Naive B cell (primary cell): ENCODE data around the gene ROCK2. TPM values are rescaled to one million over a fixed set of nuclear protein-coding genes. Genes with fewer than 3 reads are reported as not detected.
"Not testable (repeated sequence)": the region's sequence is repeated elsewhere in the genome, so short reads cannot be mapped to it uniquely, and the experiment has no call there.

Experiments used
- ATAC-seq, 2 donors: fragments of 150-1000 bp; cut with Tn5 transposase; 2 replicates each; pipeline ENCODE4 v1.10.0; 2021; ENCODE audit warnings: low read depth in 2 of 2, mild to moderate bottlenecking in 2 of 2, moderate library complexity in 2 of 2
- DNase-seq: peaks from one replicate; pipeline ENCODE4 v3.0.0; 2022
- H3K27ac Mint-ChIP-seq, 6 donors: one replicate each; pipeline ENCODE4 v1.8.0; 2020 to 2022; ENCODE audit warnings: mild to moderate bottlenecking in 6 of 6, mixed read lengths in 6 of 6, moderate library complexity in 5 of 6, inconsistent platforms in 2 of 6
- H3K27me3 Mint-ChIP-seq, 3 donors: one replicate each; pipeline ENCODE4 v1.8.0; 2021 to 2022; ENCODE audit warnings: mixed read lengths in 3 of 3, mild to moderate bottlenecking in 1 of 3
- H3K36me3 Mint-ChIP-seq, 2 donors: one replicate each; pipeline ENCODE4 v1.8.0; 2020 to 2022; ENCODE audit warnings: mixed read lengths in 2 of 2, inconsistent platforms in 1 of 2, mild to moderate bottlenecking in 1 of 2
- H3K4me1 Mint-ChIP-seq, 3 donors: one replicate each; pipeline ENCODE4 v1.8.0; 2020 to 2022; ENCODE audit warnings: mixed read lengths in 3 of 3, inconsistent platforms in 1 of 3, mild to moderate bottlenecking in 1 of 3, moderate library complexity in 1 of 3
- H3K4me3 Mint-ChIP-seq, 8 donors: one replicate each; pipeline ENCODE4 v1.8.0; 2020 to 2022; ENCODE audit warnings: mild to moderate bottlenecking in 8 of 8, mixed read lengths in 8 of 8, moderate library complexity in 8 of 8, inconsistent platforms in 2 of 8
- H3K9me3 Mint-ChIP-seq, 7 donors: one replicate each; pipeline ENCODE4 v1.8.0; 2020 to 2022; ENCODE audit warnings: mixed read lengths in 7 of 7, mild to moderate bottlenecking in 5 of 7, inconsistent platforms in 2 of 7, moderate library complexity in 1 of 7
- polyA plus RNA-seq, 6 donors: library from polyadenylated mRNA; unstranded; fragments of 300-500 nt; fragmentation: Illumina TruSeq; gene quantifications; one replicate each; pipeline ENCODE4 v1.2.3, GENCODE V29; 2021; ENCODE audit warnings: low read depth in 6 of 6

Gene ROCK2
- polyA plus RNA-seq, 6 donors from 2014 or later = 3.2 to 21.2 (median 10.0) TPM

GRCh38 chr2:11257964-11258363 is 86.5 kb downstream of the ROCK2 start:
- Mint-ChIP-seq H3K4me3 (no peak overlapping the region), H3K4me1 (peaks cover 5 to 7% (median 5%) of the 10 kb centered on the region in 3 donors), H3K27me3 (no peaks in the 10 kb centered on the region), H3K36me3 (peaks cover 0 to 10% of the 10 kb centered on the region in 2 donors), H3K9me3 (peaks cover 0 to 6% (median 0%) of the 10 kb centered on the region in 7 donors), H3K27ac (peak overlapping the region in 1 of 6 donors; percentile 11)
- no peak for ATAC-seq
- DNase-seq = no peak

DNA sequence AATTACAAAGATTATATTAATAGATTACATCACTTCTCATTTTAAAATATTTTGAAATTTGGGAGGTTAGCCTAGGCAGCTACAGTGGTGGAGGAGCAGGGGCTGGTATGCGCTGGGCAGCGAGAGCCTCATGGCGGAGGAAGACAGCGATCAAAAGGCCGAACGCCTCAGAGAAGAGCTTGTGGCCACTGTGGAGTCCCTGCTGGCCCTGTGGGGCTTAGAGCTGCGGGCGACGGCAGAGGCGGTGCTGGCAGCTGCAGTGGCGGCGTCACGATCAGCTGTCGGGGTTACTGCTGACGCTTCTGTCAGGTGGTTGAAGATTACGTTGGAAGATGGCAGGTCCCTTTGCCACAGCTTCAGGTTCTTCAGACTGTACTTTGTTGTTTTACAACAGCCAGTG is 87.4 kb downstream of the ROCK2 start:
- Mint-ChIP-seq H3K27me3 (no peaks in the 10 kb centered on the region), H3K9me3 (peaks cover 0 to 3% (median 0%) of the 10 kb centered on the region in 7 donors), H3K27ac (no peak overlapping the region), H3K4me3 (no peak overlapping the region), H3K36me3 (peaks cover 0 to 10% of the 10 kb centered on the region in 2 donors), H3K4me1 (peaks cover 5 to 7% (median 5%) of the 10 kb centered on the region in 3 donors)
- no peak for ATAC-seq
- no peak for DNase-seq

DNA sequence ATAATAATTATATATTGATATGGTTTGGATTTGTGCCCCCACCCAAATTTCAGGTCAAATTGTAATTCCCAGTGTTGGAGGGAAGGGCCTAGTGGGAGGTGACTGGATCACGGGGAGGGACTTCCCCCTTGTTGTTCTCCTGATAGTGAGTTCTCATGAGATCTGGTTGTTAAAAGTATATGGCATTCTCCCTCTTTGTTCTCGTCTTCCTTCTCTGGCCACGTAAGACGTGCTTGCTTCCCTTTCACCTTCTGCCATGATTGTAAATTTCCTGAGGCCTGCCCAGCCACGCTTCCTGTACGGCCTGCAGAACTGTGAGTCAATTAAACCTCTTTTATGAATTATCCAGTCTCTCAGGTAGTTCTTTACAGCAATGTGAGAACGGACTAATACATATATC is 88.3 kb downstream of the ROCK2 start:
- Mint-ChIP-seq H3K27ac (no peak overlapping the region), H3K27me3 (no peaks in the 10 kb centered on the region), H3K4me3 (no peak overlapping the region), H3K36me3 (peaks cover 0 to 10% of the 10 kb centered on the region in 2 donors), H3K4me1 (peaks cover 6 to 8% (median 7%) of the 10 kb centered on the region in 3 donors), H3K9me3 (peaks cover 0 to 3% (median 0%) of the 10 kb centered on the region in 7 donors)
- DNase-seq (no peak), ATAC-seq (no peak)

DNA sequence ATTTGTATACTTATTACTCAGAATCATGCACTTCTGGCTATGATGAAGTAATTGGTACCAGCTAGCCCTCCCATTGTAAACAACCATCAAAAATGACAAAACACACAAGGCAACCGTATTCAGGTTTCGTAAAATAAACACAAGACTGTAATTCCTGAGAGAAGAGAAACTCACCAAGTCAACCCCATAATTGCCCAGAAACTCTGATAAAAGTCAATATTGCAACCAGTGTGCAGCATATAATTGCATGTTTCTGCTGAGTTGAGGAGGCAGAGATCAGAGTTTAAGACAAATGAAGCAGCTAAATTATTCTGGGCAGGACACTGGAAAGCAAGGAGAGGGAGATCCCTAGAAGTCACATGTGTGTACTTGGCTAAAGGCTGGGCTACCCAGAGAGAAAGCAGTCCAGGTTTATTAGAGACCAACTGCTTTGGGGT is 90.3 kb downstream of the ROCK2 start:
- Mint-ChIP-seq H3K4me3 (no peak overlapping the region), H3K27ac (peak overlapping the region in 1 of 6 donors; percentile 60), H3K9me3 (peaks cover 0 to 3% (median 0%) of the 10 kb centered on the region in 7 donors), H3K4me1 (peaks cover 11 to 13% (median 12%) of the 10 kb centered on the region in 3 donors), H3K27me3 (no peaks in the 10 kb centered on the region), H3K36me3 (peaks cover 0 to 5% of the 10 kb centered on the region in 2 donors)
- DNase-seq (no peak), ATAC-seq (no peak)

DNA sequence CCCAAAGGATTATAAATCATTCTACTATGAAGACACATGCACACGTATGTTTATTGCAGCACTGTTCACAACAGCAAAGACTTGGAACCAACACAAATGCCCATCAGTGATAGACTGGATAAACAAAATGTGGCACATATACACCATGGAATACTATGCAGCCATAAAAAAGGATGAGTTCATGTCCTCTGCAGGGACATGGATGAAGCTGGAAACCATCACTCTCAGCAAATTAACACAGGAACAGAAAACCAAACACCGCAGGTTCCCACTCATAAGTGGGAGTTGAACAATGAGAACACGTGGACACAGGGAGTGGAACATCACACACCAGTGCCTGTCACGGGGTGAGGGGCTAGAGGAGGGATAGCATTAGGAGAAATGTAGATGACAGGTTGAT is 92.0 kb downstream of the ROCK2 start:
- DNase-seq, ATAC-seq, H3K36me3 Mint-ChIP-seq, H3K27ac Mint-ChIP-seq, H3K27me3 Mint-ChIP-seq, H3K9me3 Mint-ChIP-seq, H3K4me3 Mint-ChIP-seq, H3K4me1 Mint-ChIP-seq: not testable (repeated sequence)

GRCh38 chr2:11250400-11251196 is 93.8 kb downstream of the ROCK2 start:
- Mint-ChIP-seq H3K4me1 (peaks cover 5 to 9% (median 7%) of the 10 kb centered on the region in 3 donors), H3K4me3 (no peak overlapping the region), H3K27me3 (no peaks in the 10 kb centered on the region), H3K9me3 (peaks cover 0 to 3% (median 0%) of the 10 kb centered on the region in 7 donors), H3K36me3 (peaks cover 0 to 4% of the 10 kb centered on the region in 2 donors), H3K27ac (peak overlapping the region in 2 of 6 donors; percentile 1 to 4)
- DNase-seq (no peak), ATAC-seq (no peak)

- Mint-ChIP-seq H3K4me3 (no peak overlapping the region), H3K4me1 (no peaks in the 10 kb centered on the region), H3K27me3 (no peaks in the 10 kb centered on the region), H3K36me3 (peaks cover 0 to 4% of the 10 kb centered on the region in 2 donors), H3K9me3 (no peaks in the 10 kb centered on the region), H3K27ac (no peak overlapping the region)
- ATAC-seq = no peak
- no peak for DNase-seq
Measured at GRCh38 chr2:11245322-11245721, 99.1 kb downstream of the ROCK2 start.

DNA sequence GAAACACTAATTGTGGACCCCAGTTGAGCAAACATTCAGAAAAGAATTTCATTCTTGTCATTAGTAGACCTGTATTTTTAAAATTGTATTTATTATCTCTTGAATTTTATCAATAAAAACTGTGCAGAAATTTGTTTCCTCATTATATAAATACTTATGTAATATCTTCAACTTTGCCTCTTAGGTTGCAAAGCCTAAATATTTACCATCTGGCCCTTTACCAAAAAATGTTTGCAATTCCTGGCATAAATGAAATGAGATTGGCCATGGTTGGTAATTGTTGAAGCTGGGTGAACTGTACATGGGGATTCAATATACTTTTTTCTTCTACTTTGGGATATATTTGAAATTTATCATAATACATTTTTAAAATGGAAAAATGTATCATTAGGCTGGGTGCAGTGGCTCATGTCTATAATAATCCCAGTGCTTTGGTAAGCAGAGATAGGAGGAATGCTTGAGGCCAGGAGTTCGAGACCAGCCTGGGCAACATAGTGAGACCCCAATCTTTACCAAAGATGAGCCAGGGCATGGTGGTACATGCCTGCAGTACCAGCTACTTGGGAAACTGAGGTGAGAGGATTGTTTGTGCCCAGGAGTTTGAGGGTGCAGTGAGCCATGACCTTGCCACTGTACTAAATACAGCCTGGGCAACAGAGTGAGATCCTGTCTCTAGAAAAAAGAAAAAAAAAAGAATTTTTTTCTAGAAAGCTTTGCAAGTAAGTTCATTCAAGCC is 100.2 kb downstream of the ROCK2 start:
- H3K27ac Mint-ChIP-seq = no peak overlapping the region
- no peak for DNase-seq
- peaks cover 2 to 7% (median 4%) of the 10 kb centered on the region in 3 donors for H3K4me1 Mint-ChIP-seq
- no peaks in the 10 kb centered on the region for H3K27me3 Mint-ChIP-seq
- H3K36me3 Mint-ChIP-seq = peaks cover 0 to 4% of the 10 kb centered on the region in 2 donors
- H3K9me3 Mint-ChIP-seq = no peaks in the 10 kb centered on the region
- H3K4me3 Mint-ChIP-seq = no peak overlapping the region
- ATAC-seq = no peak

GRCh38 chr2:11243512-11243911 is 100.9 kb downstream of the ROCK2 start:
- ATAC-seq = no peak
- Mint-ChIP-seq H3K9me3 (no peaks in the 10 kb centered on the region), H3K27me3 (no peaks in the 10 kb centered on the region), H3K36me3 (peaks cover 0 to 4% of the 10 kb centered on the region in 2 donors), H3K4me1 (peaks cover 5 to 10% (median 5%) of the 10 kb centered on the region in 3 donors), H3K4me3 (no peak overlapping the region), H3K27ac (peak overlapping the region in 1 of 6 donors; percentile 24)
- no peak for DNase-seq

- peaks cover 5 to 10% (median 5%) of the 10 kb centered on the region in 3 donors for H3K4me1 Mint-ChIP-seq
- H3K9me3 Mint-ChIP-seq = no peaks in the 10 kb centered on the region
- H3K4me3 Mint-ChIP-seq = no peak overlapping the region
- H3K27me3 Mint-ChIP-seq = no peaks in the 10 kb centered on the region
- H3K36me3 Mint-ChIP-seq = peaks cover 0 to 4% of the 10 kb centered on the region in 2 donors
- ATAC-seq = no peak
- no peak for DNase-seq
- H3K27ac Mint-ChIP-seq = peak overlapping the region in 1 of 6 donors; percentile 69
Measured at GRCh38 chr2:11242542-11243174, 101.8 kb downstream of the ROCK2 start.

DNA sequence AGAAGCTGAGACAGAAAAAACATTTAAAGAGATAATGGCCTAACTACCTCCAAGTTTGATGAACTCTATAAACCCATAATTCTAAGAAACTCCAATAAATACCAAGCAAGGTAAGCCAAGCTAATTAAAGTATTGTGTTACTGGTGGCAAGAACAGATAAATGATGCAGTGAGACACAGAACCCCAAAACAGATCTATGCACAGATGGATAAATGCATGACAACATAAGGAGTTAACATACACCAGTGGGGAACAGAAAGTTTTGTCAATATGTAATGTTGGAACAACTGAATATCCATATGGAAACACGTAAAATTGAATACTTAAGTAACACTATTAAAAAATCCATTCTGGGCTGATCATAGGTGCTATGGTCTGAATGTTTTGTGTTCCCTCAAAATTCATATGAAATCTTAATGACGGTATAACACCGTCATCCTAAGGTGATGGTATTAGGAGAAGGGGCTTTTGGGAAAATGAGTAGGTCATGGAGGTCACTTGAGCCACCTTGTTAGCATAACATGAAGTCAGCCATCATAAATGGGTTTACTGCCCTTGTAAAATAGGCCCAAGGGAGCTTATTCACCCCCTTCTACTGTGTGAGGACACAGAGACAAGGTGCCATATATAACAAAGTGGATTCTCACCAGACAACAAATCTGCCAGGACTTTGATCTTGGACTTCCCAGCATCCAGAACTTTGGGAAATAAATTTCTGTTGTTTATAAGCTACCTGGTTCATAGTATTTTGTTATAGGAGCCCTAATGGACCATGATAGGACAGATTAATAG is 102.8 kb downstream of the ROCK2 start:
- Mint-ChIP-seq H3K4me3 (no peak overlapping the region), H3K4me1 (peaks cover 5 to 12% (median 6%) of the 10 kb centered on the region in 3 donors), H3K27ac (peak overlapping the region in 1 of 6 donors; percentile 43), H3K9me3 (no peaks in the 10 kb centered on the region), H3K36me3 (no peaks in the 10 kb centered on the region), H3K27me3 (no peaks in the 10 kb centered on the region)
- ATAC-seq (no peak), DNase-seq (no peak)

GRCh38 chr2:11239666-11240462 is 104.6 kb downstream of the ROCK2 start:
- peaks cover 5 to 17% (median 9%) of the 10 kb centered on the region in 3 donors for H3K4me1 Mint-ChIP-seq
- H3K4me3 Mint-ChIP-seq = no peak overlapping the region
- H3K36me3 Mint-ChIP-seq = no peaks in the 10 kb centered on the region
- no peak overlapping the region for H3K27ac Mint-ChIP-seq
- DNase-seq (no peak), ATAC-seq (no peak)
- H3K27me3 Mint-ChIP-seq = no peaks in the 10 kb centered on the region
- H3K9me3 Mint-ChIP-seq = no peaks in the 10 kb centered on the region
